Thoracic aorta (tissue), 2 donors: ENCODE results near the gene MIA2. TPM values are rescaled to one million over a fixed set of nuclear protein-coding genes. Genes with fewer than 3 reads are reported as not detected.

Source experiments
- ATAC-seq: fragments of 150-250 bp; one replicate; pipeline ENCODE4 v1.8.0; 2017; ENCODE audit warnings: low read depth; ENCODE audit not compliant: insufficient number of reproducible peaks, low FRiP score
- DNase-seq: peaks from one replicate; pipeline ENCODE4 v3.0.0-alpha.2; 2020; ENCODE audit warnings: low spot score
- H3K27ac ChIP-seq, 2 donors: fragments of 200-600 bp; sonication (generic); 1 replicate in 1 of 2; 2 replicates in 1 of 2; pipeline ENCODE4 v1.5.1; 2016; ENCODE audit warnings: mild to moderate bottlenecking in 2 of 2, moderate library complexity in 2 of 2
- H3K27me3 ChIP-seq: fragments of 200-600 bp; sonication (generic); replicated peaks from 2 replicates; pipeline ENCODE4 v1.6.0; 2016; ENCODE audit warnings: mild to moderate bottlenecking; ENCODE audit not compliant: insufficient read depth
- H3K36me3 ChIP-seq: fragments of 200-600 bp; sonication (generic); one replicate; pipeline ENCODE4 v1.5.1; 2016
- H3K4me1 ChIP-seq, 2 donors: fragments of 200-600 bp; sonication (generic); 1 replicate in 1 of 2; 2 replicates in 1 of 2; pipeline versions ENCODE4 v1.5.1 to v1.6.0; 2016; ENCODE audit warnings: low read depth in 2 of 2, mild to moderate bottlenecking in 1 of 2; ENCODE audit not compliant: control insufficient read depth in 1 of 2
- H3K4me3 ChIP-seq: fragments of 200-600 bp; sonication (generic); 2 replicates; pipeline ENCODE4 v1.5.1; 2016; ENCODE audit warnings: mild to moderate bottlenecking
- H3K9me3 ChIP-seq: fragments of 200-600 bp; sonication (generic); 2 replicates; pipeline ENCODE4 v1.5.1; 2016
- CTCF ChIP-seq: fragments of 200-600 bp; sonication (generic); IDR thresholded peaks from one replicate; pipeline ENCODE4 v1.5.1; 2019; ENCODE audit warnings: antibody characterized with exemption
- total RNA-seq, 2 donors: library from RNA; depleted of rRNA; stranded (reverse); fragments of >200 nt; gene quantifications; one replicate each; pipeline versions ENCODE4 v1.1.0 to v1.2.3, GENCODE V29; 2016

MIA2 gene
- total RNA-seq, 2 donors from 2014 or later, result 19.0 to 28.2 TPM

GRCh38 chr14:39264057-39264456 lies 30.3 kb downstream of the MIA2 start:
- Histone ChIP-seq H3K4me1 (peaks cover 6 to 22% of the 10 kb centered on the region in 2 donors), H3K9me3 (no peaks in the 10 kb centered on the region), H3K27me3 (no peaks in the 10 kb centered on the region), H3K4me3 (no peak overlapping the region), H3K27ac (no peak overlapping the region), H3K36me3 (no peaks in the 10 kb centered on the region)
- no peak for ATAC-seq
- DNase-seq, result no peak
- no peak for TF ChIP-seq CTCF

GRCh38 chr14:39264558-39264957 lies 30.8 kb downstream of the MIA2 start:
- TF ChIP-seq CTCF, result no peak
- no peaks in the 10 kb centered on the region for H3K9me3 ChIP-seq
- H3K27me3 ChIP-seq, result no peaks in the 10 kb centered on the region
- no peaks in the 10 kb centered on the region for H3K36me3 ChIP-seq
- H3K27ac ChIP-seq, result no peak overlapping the region
- DNase-seq (no peak), ATAC-seq (no peak)
- peaks cover 11 to 27% of the 10 kb centered on the region in 2 donors for H3K4me1 ChIP-seq
- no peak overlapping the region for H3K4me3 ChIP-seq

GRCh38 chr14:39265033-39265432 lies 31.3 kb downstream of the MIA2 start:
- Histone ChIP-seq H3K27ac (peak overlapping the region; percentile 96 to 98), H3K9me3 (no peaks in the 10 kb centered on the region), H3K4me3 (peak overlapping the region; percentile 89), H3K27me3 (no peaks in the 10 kb centered on the region), H3K36me3 (no peaks in the 10 kb centered on the region), H3K4me1 (peaks cover 12 to 32% of the 10 kb centered on the region in 2 donors)
- ATAC-seq (no peak), DNase-seq (no peak)
- TF ChIP-seq CTCF, result no peak

GRCh38 chr14:39265806-39266524 lies 32.2 kb downstream of the MIA2 start:
- peak; percentile 5 for ATAC-seq
- DNase-seq, result no peak
- H3K9me3 ChIP-seq, result no peaks in the 10 kb centered on the region

GRCh38 chr14:39266525-39266870 lies 32.8 kb downstream of the MIA2 start:
- Histone ChIP-seq H3K27me3 (no peaks in the 10 kb centered on the region), H3K4me3 (peak overlapping the region; percentile 89), H3K27ac (peak overlapping the region; percentile 96 to 98), H3K36me3 (no peaks in the 10 kb centered on the region), H3K4me1 (peaks cover 16 to 39% of the 10 kb centered on the region in 2 donors), H3K9me3 (no peaks in the 10 kb centered on the region)
- TF ChIP-seq CTCF, result no peak
- peak; percentile 24 for ATAC-seq
- DNase-seq, result no peak

More at GRCh38 chr14:39265806-39266524, 32.2 kb downstream of the MIA2 start:
- Histone ChIP-seq H3K27ac (peak overlapping the region; percentile 96 to 98), H3K36me3 (no peaks in the 10 kb centered on the region), H3K27me3 (no peaks in the 10 kb centered on the region), H3K4me3 (peak overlapping the region; percentile 89), H3K4me1 (peaks cover 16 to 39% of the 10 kb centered on the region in 2 donors)
- TF ChIP-seq CTCF, result no peak
